GM15510 (cell line): ENCODE results near the gene NRTN.

Source experiments
- POLR2A ChIP-seq: IDR thresholded peaks from 3 replicates; pipeline ENCODE4 v1.6.1; 2011; ENCODE audit warnings: borderline replicate concordance; ENCODE audit not compliant: insufficient read length; ENCODE audit errors: extremely low read depth

The NRTN gene

GRCh38 chr19:5787409-5788182 is 17.3 kb upstream of the NRTN start:
- TF ChIP-seq POLR2A: no peak

DNA sequence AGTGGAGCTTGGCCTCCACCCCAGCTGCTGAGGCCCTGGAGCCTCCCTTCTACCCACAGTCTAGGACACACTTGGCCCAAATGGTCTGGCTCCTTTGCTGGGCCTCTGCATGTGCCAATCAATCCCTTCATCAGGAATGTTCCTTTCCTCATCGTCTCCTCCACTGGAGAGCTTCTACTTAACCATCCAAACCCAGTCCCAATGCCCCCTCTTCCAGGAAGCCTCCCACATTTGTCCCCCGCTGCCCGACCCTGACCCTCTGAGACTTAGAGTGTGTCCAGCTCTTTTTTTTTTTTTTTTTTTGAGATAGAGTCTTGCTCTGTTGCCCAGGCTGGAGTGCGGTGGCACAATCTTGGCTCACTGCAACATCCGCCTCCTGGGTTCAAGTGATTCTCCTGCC is 16.4 kb upstream of the NRTN start:
- no peak for TF ChIP-seq POLR2A

DNA sequence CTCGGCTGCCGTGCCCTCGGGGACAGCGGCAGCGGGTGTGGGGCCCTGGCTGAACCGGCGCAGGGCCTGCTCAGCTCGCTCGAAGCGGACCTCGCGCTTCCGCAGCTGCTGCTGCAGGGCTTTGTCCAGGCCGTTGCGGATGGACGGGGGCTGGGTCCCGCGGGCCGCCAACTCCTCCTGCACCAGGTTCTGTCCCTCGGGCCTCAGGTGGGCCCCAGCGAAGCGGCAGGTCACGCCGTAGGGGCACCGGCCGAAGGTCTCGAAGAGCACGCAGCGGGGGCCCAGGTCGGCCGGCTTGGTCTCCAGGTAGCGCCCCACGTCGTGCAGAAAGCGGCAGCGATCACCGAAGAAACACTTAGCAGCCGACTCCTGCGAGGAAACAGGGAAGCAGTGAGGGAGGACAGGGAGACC is 15.5 kb upstream of the NRTN start:
- TF ChIP-seq POLR2A: no peak

DNA sequence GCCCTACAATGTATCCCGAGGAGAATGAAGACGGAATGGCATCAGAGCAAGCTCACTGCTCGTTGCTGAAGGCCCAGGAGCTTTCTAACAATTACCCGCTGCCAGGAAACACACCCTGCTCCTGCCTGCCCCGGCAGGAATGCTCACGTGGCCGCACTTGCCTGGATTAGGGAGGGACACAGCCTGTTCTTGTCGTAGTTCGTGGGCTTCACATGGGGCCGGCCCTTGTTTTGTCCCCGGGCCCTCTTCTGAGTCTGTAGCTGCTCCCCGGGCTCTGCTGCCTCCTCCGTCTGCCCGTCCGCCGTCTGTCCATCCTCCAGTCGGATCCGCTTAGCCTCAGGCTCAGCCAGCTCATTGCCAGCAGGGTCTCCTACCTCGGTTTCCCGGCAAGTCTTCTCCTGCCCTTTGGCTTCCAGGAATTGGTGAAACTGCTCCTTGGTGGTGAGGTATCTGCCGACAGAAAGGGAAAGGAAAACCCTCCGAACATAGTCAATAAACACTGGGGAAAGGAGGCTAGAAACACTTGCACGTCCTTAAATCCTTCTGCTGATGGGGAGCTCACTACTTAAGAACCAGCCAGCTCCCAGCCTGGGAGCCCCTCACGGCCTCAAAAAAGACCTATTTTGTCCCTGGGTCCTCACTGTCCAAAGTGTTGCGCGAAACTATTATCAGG is 14.8 kb upstream of the NRTN start:
- no peak for TF ChIP-seq POLR2A

- peak; percentile 79 for TF ChIP-seq POLR2A
These were observed 14.0 kb upstream of the NRTN start, which contains the start of gene DUS3L for GRCh38 chr19:5790559-5791520. TSS of gene DUS3L (minus strand) at chr19:5791163. CDS start at chr19:5791141, 22 bp downstream.

DNA sequence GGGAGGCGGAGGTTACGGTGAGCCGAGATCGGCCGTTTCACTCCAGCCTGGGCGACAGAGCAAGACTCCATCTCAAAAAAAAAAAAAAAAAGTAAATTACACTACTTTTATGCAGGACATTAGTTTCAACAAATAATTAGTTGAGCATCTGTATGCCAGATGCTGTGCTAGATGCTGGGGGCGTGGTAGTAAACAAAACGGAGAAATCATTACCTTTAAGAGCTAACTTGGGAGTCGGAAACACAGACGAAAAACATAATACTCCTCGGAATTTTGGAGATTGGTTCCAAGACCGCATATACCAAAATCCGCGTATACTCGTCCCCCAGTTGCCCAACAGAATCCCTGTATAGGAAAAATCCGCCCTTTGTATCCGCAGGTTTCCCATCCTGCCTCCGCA is 12.6 kb upstream of the NRTN start:
- no peak for TF ChIP-seq POLR2A

DNA sequence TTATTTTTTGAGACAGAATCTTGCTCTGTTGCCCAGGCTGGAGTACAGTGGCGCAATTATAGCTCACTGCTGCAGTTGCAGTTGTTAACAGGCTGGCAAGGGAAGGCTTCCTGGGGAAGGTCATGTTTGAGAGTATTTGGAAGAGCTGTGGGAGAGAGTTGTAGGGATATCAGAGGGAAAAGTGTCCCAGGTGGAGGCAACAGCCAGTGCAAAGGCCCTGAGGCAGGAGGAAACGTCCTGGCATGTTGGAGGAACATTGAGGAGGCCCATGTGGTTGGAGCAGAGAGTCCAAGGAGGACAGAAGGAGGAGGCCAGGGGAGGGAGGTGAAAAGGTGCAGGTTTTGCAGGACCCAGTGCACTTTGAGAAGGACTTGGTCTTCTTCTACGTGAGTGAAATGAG is 11.7 kb upstream of the NRTN start:
- no peak for TF ChIP-seq POLR2A

GRCh38 chr19:5795382-5795919 is 9.4 kb upstream of the NRTN start:
- TF ChIP-seq POLR2A: no peak

- no peak for TF ChIP-seq POLR2A
These were observed 6.6 kb upstream of the NRTN start for GRCh38 chr19:5798244-5798643.

- TF ChIP-seq POLR2A: no peak
These were observed 5.3 kb upstream of the NRTN start for GRCh38 chr19:5799247-5800241.

GRCh38 chr19:5800361-5801270 is 4.3 kb upstream of the NRTN start:
- no peak for TF ChIP-seq POLR2A

GRCh38 chr19:5801796-5802619 is 2.9 kb upstream of the NRTN start:
- no peak for TF ChIP-seq POLR2A
